ENCODE results near the gene PSPH. TPM values are rescaled to one million over a fixed set of nuclear protein-coding genes. Genes with fewer than 3 reads are reported as not detected.
"Not testable (repeated sequence)": the region's sequence is repeated elsewhere in the genome, so short reads cannot be mapped to it uniquely, and the experiment has no call there.

PSPH gene
- total and polyA plus RNA-seq, 3 donors from 2014 or later: 16.6 to 21.5 (median 18.4) TPM

- no peak for DNase-seq
- no peaks in the 10 kb centered on the region for H3K9me3 ChIP-seq
- H3K27me3 ChIP-seq: no peaks in the 10 kb centered on the region
- TF ChIP-seq POLR2A (IDR thresholded peaks at IDR 0.05): no peak
- no peak for TF ChIP-seq CTCF (IDR thresholded peaks at IDR 0.05)
- 90 to 95% methylated on average over 9 of the region's 9 CpGs for WGBS, 2 donors
- intact Hi-C loops (cut with DNase I; ENCODE audit: low total_unique reads): no loop called here
- no peak overlapping the region for H3K27ac ChIP-seq
- H3K4me3 ChIP-seq: no peak overlapping the region
- no peaks in the 10 kb centered on the region for H3K36me3 ChIP-seq (ENCODE audit: low read depth, missing control alignments)
- no peaks in the 10 kb centered on the region for H3K4me1 ChIP-seq
These were observed 22.2 kb downstream of the PSPH start for GRCh38 chr7:56028942-56029630.

DNA sequence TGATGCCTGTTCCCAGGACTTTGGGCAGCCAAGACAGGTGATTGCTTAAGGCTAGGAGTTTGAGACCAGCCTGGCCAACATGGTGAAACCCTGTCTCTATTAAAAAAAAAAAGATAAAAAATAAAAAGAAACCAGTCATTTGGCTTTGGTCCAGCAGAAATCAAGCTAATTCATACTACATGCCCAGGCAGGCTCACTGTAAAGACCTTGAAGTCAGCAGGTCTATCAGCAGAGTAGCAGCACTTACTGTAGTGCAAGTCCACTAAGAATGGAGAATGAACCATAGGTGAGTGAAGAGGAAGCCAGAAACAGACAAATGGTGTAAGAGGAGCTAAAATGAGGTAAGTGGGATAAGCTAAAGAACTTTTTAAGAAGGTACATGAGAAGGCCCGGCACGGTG, 24.7 kb downstream of the PSPH start:
- WGBS, 2 donors: 93 to 98% methylated on average over 1 to 2 of the region's 2 CpGs
- intact Hi-C loops (cut with DNase I; ENCODE audit: low total_unique reads): no loop called here
- no peak for DNase-seq
- H3K27me3 ChIP-seq: no peaks in the 10 kb centered on the region
- no peaks in the 10 kb centered on the region for H3K36me3 ChIP-seq (ENCODE audit: low read depth, missing control alignments)
- no peaks in the 10 kb centered on the region for H3K4me1 ChIP-seq
- H3K9me3 ChIP-seq: no peaks in the 10 kb centered on the region
- H3K27ac ChIP-seq: no peak overlapping the region
- no peak for TF ChIP-seq CTCF (IDR thresholded peaks at IDR 0.05)
- no peak for TF ChIP-seq POLR2A (IDR thresholded peaks at IDR 0.05)
- H3K4me3 ChIP-seq: no peak overlapping the region

GRCh38 chr7:56023500-56023899, 27.7 kb downstream of the PSPH start:
- DNase-seq: no peak
- no peaks in the 10 kb centered on the region for H3K4me1 ChIP-seq
- TF ChIP-seq CTCF (IDR thresholded peaks at IDR 0.05) (no peak), POLR2A (IDR thresholded peaks at IDR 0.05) (no peak)

DNA sequence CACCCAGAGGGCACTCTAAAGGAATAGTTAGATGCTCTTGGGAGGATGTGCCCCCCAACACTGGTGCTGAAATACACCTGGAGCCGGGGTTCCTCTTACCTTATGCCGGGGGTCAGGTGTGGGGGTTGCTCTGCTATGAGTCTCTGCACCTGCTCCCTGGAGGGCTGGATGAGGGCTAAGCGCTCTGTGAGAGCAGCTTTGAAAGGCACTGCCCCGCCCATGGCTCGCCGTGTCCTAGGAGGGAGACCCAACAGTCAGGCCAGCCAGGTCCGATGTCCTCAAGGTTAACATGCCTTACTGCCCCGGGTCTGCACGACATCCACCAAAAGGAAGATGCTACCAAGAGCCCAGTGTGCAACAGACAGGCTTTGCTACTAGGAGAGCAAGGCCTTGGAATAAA, 31.7 kb downstream of the PSPH start:
- intact Hi-C loops (cut with DNase I; ENCODE audit: low total_unique reads): no loop called here
- H3K27ac ChIP-seq: no peak overlapping the region
- no peaks in the 10 kb centered on the region for H3K9me3 ChIP-seq
- 64 to 96% methylated on average over 9 of the region's 9 CpGs for WGBS, 2 donors
- H3K4me3 ChIP-seq: no peak overlapping the region
- H3K27me3 ChIP-seq: no peaks in the 10 kb centered on the region
- no peaks in the 10 kb centered on the region for H3K4me1 ChIP-seq
- no peak for DNase-seq
- no peaks in the 10 kb centered on the region for H3K36me3 ChIP-seq (ENCODE audit: low read depth, missing control alignments)
- TF ChIP-seq CTCF (IDR thresholded peaks at IDR 0.05) (no peak), POLR2A (IDR thresholded peaks at IDR 0.05) (no peak)

More at GRCh38 chr7:56023500-56023899, 27.7 kb downstream of the PSPH start:
- no peaks in the 10 kb centered on the region for H3K36me3 ChIP-seq (ENCODE audit: low read depth, missing control alignments)
- no peaks in the 10 kb centered on the region for H3K27me3 ChIP-seq
- intact Hi-C loops (cut with DNase I; ENCODE audit: low total_unique reads): no loop called here
- H3K27ac ChIP-seq: no peak overlapping the region
- no peaks in the 10 kb centered on the region for H3K9me3 ChIP-seq
- H3K4me3 ChIP-seq: no peak overlapping the region

DNA sequence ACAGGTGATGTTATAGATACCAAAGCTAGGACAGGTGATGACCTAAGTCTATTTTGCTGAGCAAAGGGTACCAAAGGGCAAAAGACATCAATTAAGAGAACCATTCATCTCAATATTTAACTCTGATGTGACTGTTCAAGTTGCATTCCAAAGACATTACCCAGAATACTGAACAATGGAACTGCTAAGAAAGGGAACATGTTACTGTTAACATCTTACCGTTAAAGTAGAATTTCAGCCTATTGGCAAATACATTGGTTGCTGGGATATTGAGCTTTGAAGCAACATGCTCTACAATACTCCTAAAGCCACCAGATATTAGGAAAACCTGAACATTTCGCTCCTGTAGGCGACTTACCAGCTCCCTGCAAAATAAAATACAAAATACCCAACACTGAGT, 34.2 kb downstream of the PSPH start:
- H3K27me3 ChIP-seq; intact Hi-C loops (cut with DNase I; ENCODE audit: low total_unique reads); DNase-seq; H3K36me3 ChIP-seq (ENCODE audit: low read depth, missing control alignments); H3K4me3 ChIP-seq; H3K9me3 ChIP-seq; H3K27ac ChIP-seq; H3K4me1 ChIP-seq: not testable (repeated sequence)
- WGBS, 2 donors: 76 to 91% methylated on average over 3 of the region's 3 CpGs

Data from testis (tissue), 3 donors.